ENCODE results near the gene GNPTG.
A peak's percentile ranks its signal among the peaks of the same experiment; 100 is the strongest.

Gene GNPTG

DNA sequence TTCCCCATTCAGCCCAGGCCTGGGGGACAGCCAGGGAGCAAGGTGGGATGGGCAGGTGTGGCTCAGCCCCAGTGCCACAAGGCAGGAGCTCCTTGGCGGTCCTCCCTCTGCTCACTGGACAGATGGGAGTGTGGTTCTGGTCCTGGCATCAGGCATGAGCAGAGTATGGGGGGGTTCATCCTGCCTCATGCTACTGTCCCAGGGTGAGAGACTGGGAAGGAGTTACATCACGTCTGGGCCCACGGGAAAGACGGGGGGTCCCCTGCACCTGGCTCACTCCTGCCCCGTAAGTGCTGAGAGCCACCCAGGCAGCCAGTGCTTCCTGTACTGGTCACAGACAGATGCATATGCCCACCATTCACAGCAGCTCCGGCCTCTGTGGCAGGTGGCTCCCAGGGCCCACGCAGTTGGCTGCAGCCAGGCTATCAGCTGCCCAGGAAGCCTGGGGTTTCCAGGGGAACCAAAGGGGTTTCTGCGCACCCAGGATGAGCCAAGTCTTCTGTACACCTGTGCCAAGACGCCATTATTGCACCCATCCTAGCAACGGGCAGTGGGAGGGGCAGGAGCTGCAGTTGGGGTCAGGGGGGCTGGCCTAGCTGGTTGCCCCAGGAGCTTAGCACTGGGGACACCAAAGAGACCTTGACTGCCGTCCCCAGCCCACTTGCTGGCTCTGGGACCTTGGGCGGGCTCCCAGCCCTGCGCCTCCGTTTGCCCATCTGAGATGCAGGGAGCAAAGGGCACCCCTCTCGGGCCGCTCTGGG lies 16.3 kb upstream of the GNPTG start:
- DNase-seq = no peak

DNA sequence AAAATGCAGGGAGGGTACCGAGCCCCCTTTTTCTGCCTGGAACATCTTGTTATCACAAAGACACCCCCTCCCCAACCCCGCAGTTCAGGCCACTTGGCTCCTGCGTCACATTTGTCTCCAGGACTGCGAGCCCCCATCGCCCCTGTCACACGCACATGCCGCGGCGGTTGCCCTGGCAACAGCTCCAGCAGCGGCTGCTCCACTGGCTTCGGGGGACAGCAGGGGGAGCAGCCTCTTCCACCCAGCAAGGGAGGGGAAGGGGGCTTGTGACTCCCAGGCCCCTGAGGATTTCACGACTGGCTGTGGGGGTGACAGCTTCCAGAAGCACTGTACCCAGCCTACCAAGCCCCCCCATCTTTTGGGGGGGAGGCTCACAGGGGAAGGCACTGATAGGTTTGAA lies 15.7 kb upstream of the GNPTG start:
- no peak for DNase-seq

DNA sequence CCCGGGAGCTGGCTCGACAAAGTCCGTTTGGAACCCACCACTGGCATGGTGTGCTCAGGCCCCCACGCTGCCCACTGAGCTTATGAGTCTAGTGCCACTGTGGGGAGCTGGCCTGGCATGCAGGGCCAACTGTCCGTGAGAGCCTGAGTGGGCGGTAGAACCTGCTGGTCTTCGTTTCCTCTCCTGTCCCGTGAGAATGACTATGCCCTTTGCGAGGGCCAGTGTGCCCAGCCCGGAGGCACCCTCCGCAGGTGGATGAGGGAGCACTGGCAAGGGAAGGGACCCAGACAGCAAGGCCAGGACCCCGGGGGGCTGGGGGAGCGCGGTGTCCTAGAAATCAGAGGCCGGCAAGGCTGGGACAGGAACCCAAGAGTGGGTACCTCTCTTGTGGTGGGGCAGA lies 15.1 kb upstream of the GNPTG start:
- DNase-seq = no peak

DNA sequence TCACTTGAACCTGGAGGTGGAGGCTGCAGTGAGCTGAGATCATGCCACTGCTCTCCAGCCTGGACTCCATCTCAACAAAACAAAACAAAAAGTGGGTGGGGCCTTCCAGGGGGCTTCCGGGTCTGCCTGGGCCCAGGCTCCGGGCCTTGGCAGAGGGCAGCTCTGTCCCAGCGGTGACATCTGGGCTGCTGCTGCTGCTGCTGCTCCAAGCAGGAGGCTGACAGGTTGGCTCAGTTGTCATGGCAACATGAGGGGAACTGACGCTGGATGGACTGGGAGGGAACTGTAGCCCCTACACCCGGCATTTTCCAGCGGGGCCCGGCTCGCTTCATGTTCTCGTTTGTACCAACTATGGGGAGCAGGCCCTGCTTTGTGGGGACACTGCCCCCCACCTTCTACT lies 14.2 kb upstream of the GNPTG start:
- DNase-seq = no peak

DNA sequence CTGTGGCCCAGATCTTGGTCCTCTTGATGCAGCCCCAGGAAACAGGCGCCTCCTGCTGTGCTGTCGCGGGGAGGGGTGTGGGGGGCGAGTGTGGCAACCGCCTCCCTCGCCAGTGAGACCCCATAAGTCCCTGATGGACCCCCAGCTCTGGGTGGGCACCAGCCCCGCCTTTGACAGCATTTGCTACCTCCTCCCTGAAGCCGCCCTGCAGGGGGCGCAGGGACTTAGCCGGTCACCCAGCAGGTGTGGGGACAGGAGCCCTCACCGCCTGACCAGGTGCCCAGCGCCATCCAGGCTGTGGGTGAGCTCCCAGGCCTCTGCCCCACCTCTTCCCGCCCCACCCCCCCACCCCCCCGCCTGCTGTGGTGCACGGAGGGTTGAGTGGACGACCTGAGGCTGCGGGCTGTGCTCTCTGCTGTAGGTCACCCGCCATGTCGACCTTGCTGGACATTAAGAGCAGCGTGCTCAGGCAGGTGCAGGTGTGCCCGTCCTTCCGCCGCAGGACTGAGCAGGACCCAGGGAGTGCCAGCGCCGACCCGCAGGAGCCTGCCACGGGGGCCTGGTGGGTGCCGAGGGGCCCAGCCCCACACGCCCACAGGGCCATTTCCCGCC lies 13.5 kb upstream of the GNPTG start:
- DNase-seq = no peak

DNA sequence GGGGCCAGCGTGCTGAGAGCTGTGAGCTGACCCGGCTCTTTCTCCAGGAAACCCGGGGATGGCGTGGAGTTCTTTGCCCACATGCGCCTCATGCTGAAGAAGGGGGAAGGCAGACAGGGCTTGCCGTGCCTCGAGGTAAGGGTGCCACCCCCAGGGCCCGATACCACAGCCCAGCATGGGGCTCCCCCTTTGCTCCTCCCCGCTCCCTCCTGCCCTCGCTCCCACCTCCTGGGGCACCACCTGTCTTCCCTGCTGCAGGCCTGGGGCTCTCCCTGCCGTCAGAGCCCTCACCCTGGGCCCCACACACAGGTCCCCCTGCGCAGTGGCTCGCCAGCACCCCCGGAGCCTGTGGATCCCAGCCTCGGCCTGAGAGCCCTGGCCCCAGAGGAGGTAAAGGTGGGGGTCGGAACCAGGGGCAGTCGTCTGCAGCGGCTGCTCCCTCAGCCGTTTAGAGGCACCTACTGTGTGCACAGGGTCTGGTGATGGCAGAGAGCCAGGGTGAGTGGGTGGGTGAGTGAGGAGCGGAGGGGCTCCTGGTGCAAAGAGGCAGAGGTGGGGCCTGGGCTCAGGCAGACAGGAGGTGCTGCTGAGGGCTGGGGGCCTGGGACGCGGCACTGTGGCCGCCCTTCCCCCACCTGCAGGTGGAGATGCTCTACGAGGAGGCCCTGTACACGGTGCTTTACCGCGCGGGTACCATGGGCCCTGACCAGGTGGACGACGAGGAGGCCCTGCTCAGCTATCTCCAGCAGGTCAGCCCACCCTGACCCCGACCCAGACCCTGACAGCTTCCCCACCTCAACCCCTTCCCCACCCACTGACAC lies 12.7 kb upstream of the GNPTG start:
- no peak for DNase-seq

DNA sequence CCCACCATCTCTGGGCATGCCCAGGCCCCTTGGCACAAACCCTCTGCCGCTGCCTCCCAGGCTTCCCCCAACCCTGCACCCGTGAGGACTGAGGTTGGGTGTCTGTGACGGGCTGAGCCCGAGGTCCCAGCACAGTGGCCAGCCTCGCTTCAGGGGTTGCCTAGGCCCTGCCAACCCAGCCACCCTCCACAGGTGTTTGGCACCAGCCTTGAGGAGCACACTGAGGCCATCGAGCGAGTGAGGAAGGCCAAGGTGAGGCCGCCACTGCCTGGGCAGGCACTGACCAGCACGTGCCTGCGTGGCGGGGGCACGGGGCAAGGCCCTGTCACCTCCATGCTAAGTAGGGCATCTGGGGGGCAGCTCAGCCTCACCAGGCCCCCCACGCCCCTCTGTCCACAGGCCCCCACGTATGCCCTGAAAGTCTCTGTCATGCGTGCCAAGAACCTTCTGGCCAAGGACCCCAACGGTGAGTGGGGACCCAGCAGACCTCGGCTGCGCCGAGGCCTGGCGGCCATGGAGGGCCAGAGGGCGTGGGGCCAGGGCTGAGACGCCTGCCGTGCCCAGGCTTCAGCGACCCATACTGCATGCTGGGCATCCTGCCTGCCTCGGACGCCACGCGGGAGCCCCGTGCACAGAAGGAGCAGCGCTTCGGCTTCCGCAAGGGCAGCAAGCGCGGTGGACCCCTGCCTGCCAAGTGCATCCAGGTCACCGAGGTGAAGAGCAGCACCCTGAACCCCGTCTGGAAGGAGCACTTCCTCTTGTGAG lies 10.8 kb upstream of the GNPTG start:
- DNase-seq = no peak

DNA sequence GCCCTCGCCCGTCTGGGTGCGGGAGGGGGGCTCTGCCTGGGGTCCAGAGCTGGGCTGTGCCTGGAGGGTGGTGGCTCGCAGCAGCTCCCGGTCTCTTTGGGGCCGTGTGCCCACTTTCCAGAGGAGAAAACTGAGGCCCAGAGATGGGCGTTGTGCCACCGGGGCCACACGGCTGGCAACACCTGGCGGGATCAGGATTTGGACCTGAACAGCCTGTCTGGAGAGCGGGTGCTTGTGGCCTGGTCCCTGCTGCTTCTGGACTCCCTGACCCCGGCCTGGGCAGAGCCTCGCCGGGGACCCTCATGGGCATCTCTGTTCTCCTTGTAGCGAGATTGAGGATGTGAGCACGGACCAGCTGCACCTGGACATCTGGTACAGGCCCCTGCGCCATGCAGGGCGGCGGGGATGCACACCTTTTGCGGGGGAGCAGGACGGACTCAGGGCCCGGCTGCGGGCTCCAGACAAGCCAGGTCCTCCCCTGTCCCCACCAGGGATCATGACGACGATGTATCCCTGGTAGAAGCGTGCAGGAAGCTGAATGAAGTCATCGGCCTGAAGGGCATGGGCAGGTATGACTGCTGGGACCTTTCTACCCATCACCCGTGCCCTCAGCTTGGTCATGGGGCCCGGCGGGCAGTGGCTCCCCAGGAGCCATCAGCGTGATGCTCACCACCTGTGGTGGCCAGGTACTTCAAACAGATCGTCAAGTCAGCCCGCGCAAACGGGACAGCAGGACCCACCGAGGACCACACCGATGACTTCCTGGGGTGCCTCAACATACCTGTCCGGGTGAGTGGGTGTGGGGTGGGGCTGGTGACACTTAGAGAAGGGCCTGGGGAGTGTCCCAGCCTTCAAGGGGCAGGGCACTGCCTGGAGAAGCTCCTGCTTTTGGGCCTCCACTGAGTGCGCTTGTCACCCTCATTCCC lies 10.0 kb upstream of the GNPTG start:
- no peak for DNase-seq

DNA sequence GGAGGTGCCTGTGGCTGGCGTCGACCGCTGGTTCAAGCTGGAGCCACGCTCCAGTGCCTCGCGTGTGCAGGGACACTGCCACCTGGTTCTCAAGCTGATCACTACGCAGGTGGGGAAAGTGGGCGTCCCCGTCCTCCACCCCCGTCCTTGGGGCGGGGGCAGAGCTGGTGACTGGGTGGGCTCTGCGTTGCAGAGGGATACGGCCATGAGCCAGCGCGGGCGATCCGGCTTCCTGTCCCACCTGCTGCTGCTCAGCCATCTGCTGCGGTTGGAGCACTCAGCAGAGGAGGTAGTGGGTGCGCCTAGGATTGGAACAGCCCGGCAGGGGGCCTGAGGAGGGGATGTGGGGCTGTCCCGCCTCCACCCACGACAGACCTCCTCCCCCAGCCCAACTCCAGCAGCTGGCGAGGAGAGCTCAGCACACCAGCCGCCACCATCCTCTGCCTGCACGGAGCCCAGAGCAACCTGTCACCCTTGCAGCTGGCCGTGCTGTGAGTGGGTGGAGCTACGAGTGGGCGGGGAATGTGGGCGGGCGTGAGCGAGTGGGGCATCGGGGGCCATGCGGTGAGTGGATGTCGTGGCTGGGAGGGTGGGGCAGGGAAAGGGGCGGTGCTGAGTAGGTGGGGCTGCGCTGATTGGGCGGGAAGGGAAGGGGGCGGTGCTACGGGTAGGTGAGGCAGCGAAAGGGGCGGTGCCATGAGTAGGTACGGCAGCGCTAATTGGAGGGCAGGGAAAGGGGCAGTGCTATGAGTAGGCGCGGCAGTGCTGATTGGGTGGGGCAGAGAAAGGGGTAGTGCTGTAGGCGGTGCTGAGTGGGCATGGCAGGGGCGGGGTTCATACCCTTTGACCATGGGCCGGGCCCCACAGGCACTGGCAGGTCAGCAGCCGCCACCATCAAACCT lies 9.0 kb upstream of the GNPTG start:
- peak; percentile 96 for DNase-seq

DNA sequence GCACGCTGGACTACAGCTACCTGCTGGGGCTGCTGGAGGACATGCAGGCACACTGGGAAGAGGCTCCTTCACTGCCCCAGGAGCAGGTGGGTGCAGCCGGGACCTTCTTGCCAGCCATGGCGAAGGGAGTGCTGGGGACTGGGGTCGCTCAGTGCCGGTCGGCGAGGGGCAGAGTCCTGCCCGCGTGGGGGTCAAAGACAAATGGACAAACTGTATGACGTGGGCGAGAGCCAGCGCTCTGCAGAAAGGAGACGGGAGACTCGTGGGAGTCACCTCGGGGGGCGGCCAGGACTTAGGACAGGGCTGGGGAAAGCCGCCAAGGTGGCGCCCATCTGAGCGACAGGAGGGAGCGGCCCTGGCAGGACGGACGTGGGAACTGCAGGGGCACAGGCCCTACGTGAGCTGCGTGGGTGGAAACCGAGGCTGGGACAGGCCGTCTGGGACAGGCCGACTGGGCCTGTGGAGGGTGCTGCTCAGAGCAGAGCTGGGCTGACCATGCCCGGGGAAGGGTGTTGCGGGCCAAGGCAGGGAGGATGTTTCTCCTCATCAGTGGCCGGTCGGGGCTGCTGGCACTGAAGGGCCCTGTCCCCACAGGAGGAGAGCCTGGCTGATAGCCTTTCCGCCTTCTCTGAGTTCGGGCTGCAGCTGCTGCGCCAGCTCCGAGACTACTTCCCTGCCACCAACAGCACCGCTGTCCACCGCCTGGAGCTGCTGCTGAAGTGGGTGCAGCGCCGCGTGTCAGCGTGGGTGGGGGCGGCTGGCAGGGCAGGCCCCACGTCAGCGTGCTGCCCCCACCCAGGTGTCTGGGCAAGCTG lies 8.1 kb upstream of the GNPTG start:
- DNase-seq = no peak

DNA sequence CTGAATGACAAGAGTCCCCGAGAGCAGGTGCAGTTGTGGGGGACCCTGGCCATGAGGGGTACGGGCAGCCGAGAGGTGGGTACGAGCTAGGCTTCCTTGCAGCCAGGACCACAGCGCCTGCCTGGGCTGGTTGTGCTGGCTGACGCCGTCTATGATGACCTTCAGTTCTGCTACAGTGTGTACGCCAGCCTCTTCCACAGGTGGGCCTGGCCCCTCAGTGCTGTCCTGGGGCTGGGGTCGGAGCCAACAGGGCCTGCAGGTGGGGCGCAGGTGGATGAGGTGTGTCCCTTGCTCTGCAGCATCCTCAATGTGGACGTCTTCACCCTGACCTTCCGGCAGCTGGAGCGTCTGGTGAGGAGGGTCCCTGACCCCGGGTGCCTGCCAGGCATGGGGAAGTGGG lies 7.2 kb upstream of the GNPTG start:
- DNase-seq = no peak

DNA sequence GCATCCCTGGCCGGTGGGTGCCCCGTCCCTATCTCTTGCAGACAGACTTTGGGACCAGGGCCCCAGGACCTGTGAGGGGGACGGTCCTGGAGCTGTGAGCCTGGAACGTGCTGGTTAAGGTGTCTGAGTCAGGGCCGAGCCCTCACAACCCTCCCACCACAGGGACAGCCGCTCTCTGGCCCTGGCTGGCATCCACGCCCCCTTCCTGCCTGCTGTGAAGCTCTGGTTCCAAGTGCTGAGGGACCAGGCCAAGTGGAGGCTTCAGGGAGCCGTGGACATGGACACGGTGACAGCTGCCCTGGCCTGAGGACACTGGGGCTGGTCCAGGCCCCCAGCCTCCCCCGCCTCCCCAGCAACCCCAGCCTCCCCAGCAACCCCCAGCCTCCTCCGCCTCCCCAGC lies 6.6 kb upstream of the GNPTG start:
- DNase-seq = no peak

DNA sequence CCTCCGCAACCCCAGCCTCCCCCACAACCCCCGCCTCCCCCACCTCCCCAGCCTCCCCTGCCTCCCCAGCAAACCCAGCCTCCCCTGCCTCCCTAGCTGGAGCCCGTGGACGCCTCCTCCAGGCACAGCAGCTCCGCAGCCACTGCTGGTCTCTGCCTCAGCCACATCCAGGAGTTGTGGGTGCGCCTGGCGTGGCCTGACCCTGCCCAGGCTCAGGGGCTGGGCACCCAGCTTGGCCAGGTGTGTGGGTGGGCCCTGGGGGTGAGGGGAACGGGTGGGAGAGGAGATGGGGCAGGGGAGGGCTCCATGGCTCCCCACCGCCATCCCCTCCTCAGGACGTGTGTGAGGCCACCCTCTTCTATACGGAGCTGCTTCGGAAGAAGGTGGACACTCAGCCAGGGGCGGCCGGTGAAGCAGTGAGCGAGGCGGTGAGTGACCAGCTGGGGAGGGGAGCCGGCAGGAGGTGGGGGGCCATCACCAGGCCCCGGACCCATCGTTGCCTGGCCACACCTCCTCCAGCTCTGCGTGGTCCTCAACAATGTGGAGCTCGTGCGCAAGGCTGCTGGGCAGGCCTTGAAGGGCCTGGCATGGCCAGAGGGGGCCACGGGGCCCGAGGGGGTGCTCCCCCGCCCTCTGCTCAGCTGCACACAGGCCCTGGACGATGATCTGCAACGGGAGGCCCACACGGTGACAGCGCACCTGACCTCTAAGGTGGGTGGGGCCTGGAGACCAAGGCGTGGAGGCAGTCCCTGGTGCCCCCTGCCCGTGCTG lies 5.9 kb upstream of the GNPTG start:
- no peak for DNase-seq

DNA sequence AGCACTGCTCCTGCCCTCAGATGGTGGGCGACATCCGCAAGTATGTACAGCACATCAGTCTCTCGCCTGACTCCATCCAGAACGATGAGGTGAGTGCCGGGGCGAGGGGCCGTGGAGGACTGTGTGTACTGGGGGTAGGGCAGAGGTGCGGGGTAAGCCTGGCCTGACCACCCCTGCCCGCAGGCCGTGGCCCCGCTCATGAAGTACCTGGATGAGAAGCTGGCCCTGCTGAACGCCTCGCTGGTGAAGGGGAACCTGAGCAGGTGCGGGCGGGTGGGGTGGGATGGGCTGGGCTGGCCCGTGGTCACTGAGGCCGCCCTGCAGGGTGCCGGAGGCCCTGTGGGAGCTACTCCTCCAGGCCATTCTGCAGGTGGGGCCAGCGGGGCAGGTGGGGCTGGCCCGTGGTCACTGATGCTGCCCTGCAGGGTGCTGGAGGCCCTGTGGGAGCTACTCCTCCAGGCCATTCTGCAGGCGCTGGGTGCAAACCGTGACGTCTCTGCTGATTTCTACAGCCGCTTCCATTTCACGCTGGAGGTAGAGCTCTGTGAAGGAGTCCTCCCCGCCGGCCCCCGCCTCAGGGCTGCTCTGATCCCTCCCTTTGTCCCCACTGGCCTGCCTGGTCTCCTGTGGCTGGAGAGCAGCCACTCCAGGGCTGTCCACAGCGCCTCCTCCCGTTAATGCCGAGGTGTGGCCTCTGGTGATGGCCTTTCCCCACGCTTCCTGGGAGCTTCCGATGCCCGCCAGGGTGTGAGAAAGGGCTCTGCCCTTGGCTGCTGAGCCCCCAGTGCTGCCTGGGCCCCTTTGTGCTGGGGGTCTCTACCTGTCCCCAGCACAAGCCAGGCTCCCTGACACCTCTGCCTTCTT lies 5.1 kb upstream of the GNPTG start:
- no peak for DNase-seq

DNA sequence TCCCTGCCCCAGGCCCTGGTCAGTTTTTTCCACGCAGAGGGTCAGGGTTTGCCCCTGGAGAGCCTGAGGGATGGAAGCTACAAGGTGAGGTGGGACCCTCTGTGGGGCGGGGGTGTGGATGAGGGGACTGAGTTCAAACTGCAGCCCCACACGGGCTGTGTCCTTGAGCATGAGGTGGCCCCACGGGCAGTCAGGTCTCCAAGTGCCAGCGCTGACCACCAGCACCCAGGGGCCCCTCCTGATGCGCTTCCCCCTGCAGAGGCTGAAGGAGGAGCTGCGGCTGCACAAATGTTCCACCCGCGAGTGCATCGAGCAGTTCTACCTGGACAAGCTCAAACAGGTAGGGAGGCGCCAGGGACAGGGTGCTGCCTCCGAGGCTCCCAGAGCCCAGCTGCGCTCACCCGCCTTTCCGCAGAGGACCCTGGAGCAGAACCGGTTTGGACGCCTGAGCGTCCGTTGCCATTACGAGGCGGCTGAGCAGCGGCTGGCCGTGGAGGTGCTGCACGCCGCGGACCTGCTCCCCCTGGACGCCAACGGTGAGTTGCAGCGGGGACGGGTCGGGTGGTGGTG lies 4.4 kb upstream of the GNPTG start:
- DNase-seq = no peak

DNA sequence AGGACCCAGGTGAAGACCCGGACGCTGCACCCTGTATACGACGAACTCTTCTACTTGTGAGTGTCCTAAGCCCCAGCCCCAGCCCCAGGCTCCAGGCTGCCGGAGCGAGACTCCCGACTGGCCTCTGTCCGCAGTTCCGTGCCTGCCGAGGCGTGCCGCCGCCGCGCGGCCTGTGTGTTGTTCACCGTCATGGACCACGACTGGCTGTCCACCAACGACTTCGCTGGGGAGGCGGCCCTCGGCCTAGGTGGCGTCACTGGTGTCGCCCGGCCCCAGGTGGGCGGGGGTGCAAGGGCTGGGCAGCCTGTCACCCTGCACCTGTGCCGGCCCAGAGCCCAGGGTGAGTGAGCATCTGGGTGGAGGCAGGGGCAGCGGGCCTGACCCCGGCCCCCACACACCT lies 3.8 kb upstream of the GNPTG start:
- no peak for DNase-seq

DNA sequence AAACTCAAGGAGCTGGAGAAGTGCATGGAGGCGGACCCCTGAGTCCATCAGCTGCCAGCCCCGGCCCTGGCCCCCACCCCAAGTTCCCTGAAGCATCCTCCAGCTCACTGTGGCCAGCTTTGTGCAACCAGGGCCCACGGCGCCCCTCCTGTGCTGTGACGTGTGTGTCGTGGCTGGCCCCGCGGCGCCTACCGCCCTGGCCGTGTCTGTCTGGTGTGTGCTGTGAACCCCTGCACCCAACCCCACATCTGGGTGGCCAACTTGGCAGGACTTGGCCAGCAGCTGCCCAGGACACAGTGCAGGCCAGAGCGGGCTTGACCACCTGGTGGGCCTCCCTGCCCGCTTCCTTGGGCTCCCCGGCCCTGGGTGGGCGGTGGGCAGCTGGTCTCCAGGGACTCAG lies 3.3 kb upstream of the GNPTG start:
- DNase-seq = no peak

DNA sequence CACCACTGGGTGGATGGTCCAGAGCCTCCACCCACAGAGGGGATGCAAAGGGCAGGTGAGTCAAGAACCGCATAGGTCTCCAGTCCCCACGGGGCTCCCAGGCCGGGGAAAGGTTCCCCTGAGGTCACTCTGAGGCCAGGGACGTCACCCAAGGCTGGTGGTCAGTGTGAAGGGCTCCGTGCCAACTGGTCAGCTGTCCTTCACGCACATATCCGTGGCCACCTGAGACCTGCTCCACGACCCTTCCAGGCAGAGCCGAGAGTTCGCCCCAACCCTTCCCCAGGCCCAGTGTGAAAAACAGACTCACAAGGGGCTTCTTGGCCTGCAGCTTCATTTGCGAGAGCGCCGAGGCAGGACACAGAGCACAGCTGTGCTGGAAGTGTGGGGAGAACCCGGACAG lies 2.8 kb upstream of the GNPTG start:
- no peak for DNase-seq
